HL-60 (cell line): Measurements from ENCODE around the gene MPDU1.
"Not testable (repeated sequence)": the region's sequence is repeated elsewhere in the genome, so short reads cannot be mapped to it uniquely, and the experiment has no call there.

Source experiments
- DNase-seq, 2 experiments: peaks; one replicate each; pipeline ENCODE4 v3.0.0-alpha.2; 2010 to 2020; ENCODE audit warnings: low read depth in 1 of 2, low spot score in 1 of 2
- H3K27ac ChIP-seq: fragments of 250-450 bp; sonication (Bioruptor Pico); replicated peaks from 2 replicates; pipeline ENCODE4 v1.5.1; 2020; ENCODE audit warnings: mild to moderate bottlenecking, moderate library complexity
- H3K27me3 ChIP-seq: fragments of 250-450 bp; sonication (Bioruptor Pico); 2 replicates; pipeline ENCODE4 v1.5.1; 2021; ENCODE audit warnings: mild to moderate bottlenecking, moderate library complexity; ENCODE audit not compliant: insufficient read depth, poor library complexity, severe bottlenecking
- H3K4me3 ChIP-seq: replicated peaks from 2 replicates; pipeline ENCODE4 v1.5.1; 2011; ENCODE audit warnings: mild to moderate bottlenecking, control low read depth, low read length; ENCODE audit not compliant: insufficient read depth
- GABPA ChIP-seq: IDR thresholded peaks from 2 replicates; pipeline ENCODE4 v1.6.1; 2012; ENCODE audit warnings: low read depth
- POLR2AphosphoS5 ChIP-seq: IDR thresholded peaks from 2 replicates; pipeline ENCODE4 v1.6.1; 2012; ENCODE audit warnings: low read depth
- SPI1 ChIP-seq: IDR thresholded peaks from 2 replicates; pipeline ENCODE4 v1.6.1; 2012; ENCODE audit warnings: low read depth, mild to moderate bottlenecking, borderline replicate concordance
- TF ChIP-seq, protein P1 (sequence below): IDR thresholded peaks from one replicate; pipeline ENCODE4 v1.5.1; 2011; ENCODE audit warnings: low read length, control low read depth, inconsistent platforms; ENCODE audit not compliant: insufficient read depth
- TF ChIP-seq, protein P2 (sequence below): IDR thresholded peaks from 2 replicates; pipeline ENCODE4 v1.6.1; 2012; ENCODE audit warnings: low read depth; ENCODE audit not compliant: insufficient replicate concordance

The MPDU1 gene

GRCh38 chr17:7618608-7619007 is 35.0 kb downstream of the MPDU1 start:
- TF ChIP-seq GABPA (no peak), POLR2AphosphoS5 (no peak), SPI1 (no peak)
- TF ChIP-seq, protein P1, sequence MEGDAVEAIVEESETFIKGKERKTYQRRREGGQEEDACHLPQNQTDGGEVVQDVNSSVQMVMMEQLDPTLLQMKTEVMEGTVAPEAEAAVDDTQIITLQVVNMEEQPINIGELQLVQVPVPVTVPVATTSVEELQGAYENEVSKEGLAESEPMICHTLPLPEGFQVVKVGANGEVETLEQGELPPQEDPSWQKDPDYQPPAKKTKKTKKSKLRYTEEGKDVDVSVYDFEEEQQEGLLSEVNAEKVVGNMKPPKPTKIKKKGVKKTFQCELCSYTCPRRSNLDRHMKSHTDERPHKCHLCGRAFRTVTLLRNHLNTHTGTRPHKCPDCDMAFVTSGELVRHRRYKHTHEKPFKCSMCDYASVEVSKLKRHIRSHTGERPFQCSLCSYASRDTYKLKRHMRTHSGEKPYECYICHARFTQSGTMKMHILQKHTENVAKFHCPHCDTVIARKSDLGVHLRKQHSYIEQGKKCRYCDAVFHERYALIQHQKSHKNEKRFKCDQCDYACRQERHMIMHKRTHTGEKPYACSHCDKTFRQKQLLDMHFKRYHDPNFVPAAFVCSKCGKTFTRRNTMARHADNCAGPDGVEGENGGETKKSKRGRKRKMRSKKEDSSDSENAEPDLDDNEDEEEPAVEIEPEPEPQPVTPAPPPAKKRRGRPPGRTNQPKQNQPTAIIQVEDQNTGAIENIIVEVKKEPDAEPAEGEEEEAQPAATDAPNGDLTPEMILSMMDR, result no peak
- TF ChIP-seq, protein P2, sequence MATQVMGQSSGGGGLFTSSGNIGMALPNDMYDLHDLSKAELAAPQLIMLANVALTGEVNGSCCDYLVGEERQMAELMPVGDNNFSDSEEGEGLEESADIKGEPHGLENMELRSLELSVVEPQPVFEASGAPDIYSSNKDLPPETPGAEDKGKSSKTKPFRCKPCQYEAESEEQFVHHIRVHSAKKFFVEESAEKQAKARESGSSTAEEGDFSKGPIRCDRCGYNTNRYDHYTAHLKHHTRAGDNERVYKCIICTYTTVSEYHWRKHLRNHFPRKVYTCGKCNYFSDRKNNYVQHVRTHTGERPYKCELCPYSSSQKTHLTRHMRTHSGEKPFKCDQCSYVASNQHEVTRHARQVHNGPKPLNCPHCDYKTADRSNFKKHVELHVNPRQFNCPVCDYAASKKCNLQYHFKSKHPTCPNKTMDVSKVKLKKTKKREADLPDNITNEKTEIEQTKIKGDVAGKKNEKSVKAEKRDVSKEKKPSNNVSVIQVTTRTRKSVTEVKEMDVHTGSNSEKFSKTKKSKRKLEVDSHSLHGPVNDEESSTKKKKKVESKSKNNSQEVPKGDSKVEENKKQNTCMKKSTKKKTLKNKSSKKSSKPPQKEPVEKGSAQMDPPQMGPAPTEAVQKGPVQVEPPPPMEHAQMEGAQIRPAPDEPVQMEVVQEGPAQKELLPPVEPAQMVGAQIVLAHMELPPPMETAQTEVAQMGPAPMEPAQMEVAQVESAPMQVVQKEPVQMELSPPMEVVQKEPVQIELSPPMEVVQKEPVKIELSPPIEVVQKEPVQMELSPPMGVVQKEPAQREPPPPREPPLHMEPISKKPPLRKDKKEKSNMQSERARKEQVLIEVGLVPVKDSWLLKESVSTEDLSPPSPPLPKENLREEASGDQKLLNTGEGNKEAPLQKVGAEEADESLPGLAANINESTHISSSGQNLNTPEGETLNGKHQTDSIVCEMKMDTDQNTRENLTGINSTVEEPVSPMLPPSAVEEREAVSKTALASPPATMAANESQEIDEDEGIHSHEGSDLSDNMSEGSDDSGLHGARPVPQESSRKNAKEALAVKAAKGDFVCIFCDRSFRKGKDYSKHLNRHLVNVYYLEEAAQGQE, result no peak
- Histone ChIP-seq H3K27ac (no peak overlapping the region), H3K27me3 (no peaks in the 10 kb centered on the region), H3K4me3 (no peak overlapping the region)
- no peak for DNase-seq

- TF ChIP-seq, protein P1, result no peak
- TF ChIP-seq POLR2AphosphoS5, result no peak
- TF ChIP-seq, protein P2, result no peak
- TF ChIP-seq GABPA, result no peak
- no peak for TF ChIP-seq SPI1
- H3K4me3 ChIP-seq, result no peak overlapping the region
- H3K27ac ChIP-seq, result no peak overlapping the region
- no peak for DNase-seq
- no peaks in the 10 kb centered on the region for H3K27me3 ChIP-seq
Measured at GRCh38 chr17:7620835-7621234, 37.2 kb downstream of the MPDU1 start.

DNA sequence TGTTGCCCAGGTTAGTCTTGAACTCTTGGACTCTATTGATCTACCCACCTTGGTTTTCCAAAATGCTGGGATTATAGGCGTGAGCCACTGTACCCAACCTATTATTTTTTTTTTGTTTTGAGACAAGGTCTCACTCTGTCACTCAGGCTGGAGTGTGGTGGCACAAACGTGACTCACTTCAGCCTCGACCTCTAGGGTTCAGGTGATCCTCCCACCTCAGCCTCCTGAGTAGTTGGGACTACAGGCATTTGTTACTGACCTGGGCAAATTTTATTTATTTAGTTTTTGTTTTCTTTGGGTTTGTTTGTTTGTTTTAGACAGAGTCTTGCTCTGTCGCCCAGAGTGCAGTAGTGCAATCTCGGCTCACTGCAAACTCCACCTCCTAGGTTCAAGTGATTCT is 40.0 kb downstream of the MPDU1 start:
- no peak overlapping the region for H3K4me3 ChIP-seq
- H3K27ac ChIP-seq, result no peak overlapping the region
- no peak for DNase-seq
- no peaks in the 10 kb centered on the region for H3K27me3 ChIP-seq
- TF ChIP-seq, protein P2, result no peak
- TF ChIP-seq, protein P1, result no peak

DNA sequence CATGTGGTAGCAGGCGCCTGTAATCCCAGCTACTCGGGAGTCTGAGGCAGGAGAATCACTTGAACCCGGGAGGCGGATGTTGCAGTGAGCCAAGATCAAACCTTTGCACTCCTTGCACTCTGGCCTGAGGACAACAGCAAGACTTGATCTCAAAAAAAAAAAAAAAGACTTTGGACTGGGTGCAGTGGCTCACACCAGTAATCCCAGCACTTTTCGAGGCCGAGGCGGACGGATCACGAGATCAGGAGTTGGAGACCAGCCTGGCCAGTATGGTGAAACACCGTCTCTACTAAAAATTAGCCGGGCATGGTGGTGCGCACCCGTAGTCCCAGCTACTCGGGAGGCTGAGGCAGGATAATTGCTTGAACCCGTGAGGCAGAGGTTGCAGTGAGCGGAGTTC is 42.1 kb downstream of the MPDU1 start:
- H3K4me3 ChIP-seq, H3K27me3 ChIP-seq, DNase-seq, H3K27ac ChIP-seq: not testable (repeated sequence)
